ENCODE measurements around the gene TTC38.

Gene TTC38

GRCh38 chr22:46299101-46299500 lies 31.3 kb downstream of the TTC38 start:
- CTCF ChIA-PET = interaction anchor here (0.8 to 0.9 kb wide), 2 partner anchors 8 to 12 kb away, joined by 3 to 4 read pairs; no protein-coding TSS in a partner anchor
- DNase-seq = no peak
- Histone ChIP-seq H3K27me3 (replicated peaks in 2 of 5; ENCODE audit: control insufficient read depth in 4 of 5, insufficient read depth in 5 of 5, low read length in 4 of 5) (no peaks in the 10 kb centered on the region), H3K27ac (ENCODE audit: insufficient read depth in 1 of 2, low read depth in 1 of 2, low read length in 2 of 2, poor library complexity in 1 of 2, severe bottlenecking in 2 of 2) (no peak overlapping the region), H3K9me3 (ENCODE audit: control extremely low read depth in 1 of 5, control insufficient read depth in 4 of 5, insufficient read depth in 2 of 5, low read depth in 1 of 5, low read length in 4 of 5) (no peaks in the 10 kb centered on the region), H3K4me3 (ENCODE audit: control insufficient read depth in 1 of 7, extremely low read depth in 1 of 7, insufficient read depth in 4 of 7, low read depth in 2 of 7, low read length in 6 of 7) (no peak overlapping the region), H3K4me1 (ENCODE audit: control extremely low read depth in 1 of 4, control insufficient read depth in 4 of 4, insufficient read depth in 4 of 4, low read length in 3 of 4) (peaks cover 5 to 31% (median 24%) of the 10 kb centered on the region in 4 experiments), H3K36me3 (ENCODE audit: control insufficient read depth in 4 of 4, insufficient read depth in 4 of 4, low read length in 3 of 4) (peaks cover 2 to 34% (median 9%) of the 10 kb centered on the region in 4 experiments)
- 99% methylated on average over 12 of the region's 13 CpGs for WGBS (ENCODE audit: insufficient coverage)
- POLR2A ChIA-PET = no interaction called here

DNA sequence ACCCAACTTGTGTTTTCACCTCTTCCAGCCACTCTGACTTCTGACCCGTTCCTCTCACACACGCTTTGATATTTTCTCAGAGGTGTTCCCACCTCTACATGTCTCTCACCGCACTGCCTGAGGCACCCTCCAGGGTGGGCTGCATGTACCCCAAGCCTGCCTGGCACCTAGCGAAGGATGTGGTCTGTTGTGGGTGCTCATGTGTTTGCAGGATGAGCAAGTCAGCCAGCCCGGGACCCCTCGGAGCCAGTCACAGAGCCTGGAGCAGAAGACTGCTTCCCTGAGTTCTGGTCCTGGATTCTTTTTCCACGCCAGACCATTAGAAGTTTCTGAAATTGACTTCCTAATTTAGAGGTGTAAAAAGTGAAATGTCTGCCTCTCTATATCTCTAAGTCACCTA lies 32.7 kb downstream of the TTC38 start:
- ChIA-PET POLR2A (no interaction called here), CTCF (interaction anchor here (1.2 kb wide), 1 partner anchor 28 kb away, joined by 3 read pairs; no protein-coding TSS in a partner anchor)
- no peak for DNase-seq
- H3K4me3 ChIP-seq (ENCODE audit: control insufficient read depth in 1 of 7, extremely low read depth in 1 of 7, insufficient read depth in 4 of 7, low read depth in 2 of 7, low read length in 6 of 7) = no peak overlapping the region
- no peak overlapping the region for H3K27ac ChIP-seq (ENCODE audit: insufficient read depth in 1 of 2, low read depth in 1 of 2, low read length in 2 of 2, poor library complexity in 1 of 2, severe bottlenecking in 2 of 2)
- H3K36me3 ChIP-seq (ENCODE audit: control insufficient read depth in 4 of 4, insufficient read depth in 4 of 4, low read length in 3 of 4) = peaks cover 2 to 39% (median 9%) of the 10 kb centered on the region in 4 experiments
- 100% methylated on average over 6 of the region's 7 CpGs for WGBS (ENCODE audit: insufficient coverage)
- peaks cover 5 to 23% (median 20%) of the 10 kb centered on the region in 4 experiments for H3K4me1 ChIP-seq (ENCODE audit: control extremely low read depth in 1 of 4, control insufficient read depth in 4 of 4, insufficient read depth in 4 of 4, low read length in 3 of 4)
- no peaks in the 10 kb centered on the region for H3K27me3 ChIP-seq (replicated peaks in 2 of 5; ENCODE audit: control insufficient read depth in 4 of 5, insufficient read depth in 5 of 5, low read length in 4 of 5)
- no peaks in the 10 kb centered on the region for H3K9me3 ChIP-seq (ENCODE audit: control extremely low read depth in 1 of 5, control insufficient read depth in 4 of 5, insufficient read depth in 2 of 5, low read depth in 1 of 5, low read length in 4 of 5)

GRCh38 chr22:46303347-46303965 lies 35.6 kb downstream of the TTC38 start:
- no peaks in the 10 kb centered on the region for H3K27me3 ChIP-seq (replicated peaks in 2 of 5; ENCODE audit: control insufficient read depth in 4 of 5, insufficient read depth in 5 of 5, low read length in 4 of 5)
- ChIA-PET POLR2A (no interaction called here), CTCF (interaction anchor here (0.6 to 1.5 kb wide), 2 partner anchors 10 to 308 kb away, joined by 3 to 7 read pairs; no protein-coding TSS in a partner anchor)
- 96% methylated on average over 4 of the region's 7 CpGs for WGBS (ENCODE audit: insufficient coverage)
- no peak overlapping the region for H3K27ac ChIP-seq (ENCODE audit: insufficient read depth in 1 of 2, low read depth in 1 of 2, low read length in 2 of 2, poor library complexity in 1 of 2, severe bottlenecking in 2 of 2)
- H3K9me3 ChIP-seq (ENCODE audit: control extremely low read depth in 1 of 5, control insufficient read depth in 4 of 5, insufficient read depth in 2 of 5, low read depth in 1 of 5, low read length in 4 of 5) = no peaks in the 10 kb centered on the region
- H3K4me3 ChIP-seq (ENCODE audit: control insufficient read depth in 1 of 7, extremely low read depth in 1 of 7, insufficient read depth in 4 of 7, low read depth in 2 of 7, low read length in 6 of 7) = no peak overlapping the region
- H3K36me3 ChIP-seq (ENCODE audit: control insufficient read depth in 4 of 4, insufficient read depth in 4 of 4, low read length in 3 of 4) = peaks cover 2 to 44% (median 11%) of the 10 kb centered on the region in 4 experiments
- DNase-seq = no peak
- no peaks in the 10 kb centered on the region for H3K4me1 ChIP-seq (ENCODE audit: control extremely low read depth in 1 of 4, control insufficient read depth in 4 of 4, insufficient read depth in 4 of 4, low read length in 3 of 4)

DNA sequence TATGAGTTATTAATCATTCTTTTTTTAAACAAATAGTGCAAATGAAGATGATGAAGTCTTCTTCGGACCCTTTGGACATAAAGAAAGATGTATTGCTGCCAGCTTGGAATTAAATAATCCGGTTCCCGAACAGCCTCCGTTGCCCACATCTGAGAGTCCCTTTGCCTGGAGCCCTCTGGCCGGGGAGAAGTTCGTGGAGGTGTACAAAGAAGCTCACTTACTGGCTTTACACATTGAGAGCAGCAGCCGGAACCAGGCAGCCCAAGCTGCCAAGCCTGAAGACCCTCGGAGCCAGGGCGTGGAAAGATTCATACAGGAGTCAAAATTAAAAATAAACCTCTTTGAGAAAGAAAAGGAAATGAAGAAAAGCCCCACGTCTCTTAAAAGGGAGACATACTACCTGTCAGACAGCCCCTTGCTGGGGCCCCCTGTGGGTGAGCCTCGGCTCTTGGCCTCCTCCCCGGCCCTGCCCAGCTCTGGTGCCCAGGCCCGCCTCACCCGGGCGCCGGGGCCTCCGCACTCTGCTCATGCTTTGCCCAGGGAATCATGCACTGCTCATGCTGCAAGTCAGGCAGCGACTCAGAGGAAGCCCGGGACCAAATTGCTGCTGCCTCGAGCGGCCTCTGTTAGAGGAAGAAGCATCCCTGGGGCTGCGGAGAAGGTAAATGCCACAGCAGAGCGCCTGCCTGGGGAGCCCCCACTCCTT lies 40.6 kb downstream of the TTC38 start:
- Histone ChIP-seq H3K36me3 (ENCODE audit: control insufficient read depth in 4 of 4, insufficient read depth in 4 of 4, low read length in 3 of 4) (peaks cover 2 to 47% (median 22%) of the 10 kb centered on the region in 4 experiments), H3K27me3 (replicated peaks in 2 of 5; ENCODE audit: control insufficient read depth in 4 of 5, insufficient read depth in 5 of 5, low read length in 4 of 5) (no peaks in the 10 kb centered on the region), H3K4me1 (ENCODE audit: control extremely low read depth in 1 of 4, control insufficient read depth in 4 of 4, insufficient read depth in 4 of 4, low read length in 3 of 4) (no peaks in the 10 kb centered on the region), H3K27ac (ENCODE audit: insufficient read depth in 1 of 2, low read depth in 1 of 2, low read length in 2 of 2, poor library complexity in 1 of 2, severe bottlenecking in 2 of 2) (no peak overlapping the region), H3K4me3 (ENCODE audit: control insufficient read depth in 1 of 7, extremely low read depth in 1 of 7, insufficient read depth in 4 of 7, low read depth in 2 of 7, low read length in 6 of 7) (no peak overlapping the region), H3K9me3 (ENCODE audit: control extremely low read depth in 1 of 5, control insufficient read depth in 4 of 5, insufficient read depth in 2 of 5, low read depth in 1 of 5, low read length in 4 of 5) (no peaks in the 10 kb centered on the region)
- no peak for DNase-seq
- ChIA-PET POLR2A (no interaction called here), CTCF (interaction anchor here (7.5 kb wide), 1 partner anchor 185 kb away, joined by 70 read pairs; no protein-coding TSS in a partner anchor)
- 94% methylated on average over 22 of the region's 23 CpGs for WGBS (ENCODE audit: insufficient coverage)

- no peak for DNase-seq
- Histone ChIP-seq H3K4me3 (ENCODE audit: control insufficient read depth in 1 of 7, extremely low read depth in 1 of 7, insufficient read depth in 4 of 7, low read depth in 2 of 7, low read length in 6 of 7) (no peak overlapping the region), H3K36me3 (ENCODE audit: control insufficient read depth in 4 of 4, insufficient read depth in 4 of 4, low read length in 3 of 4) (peaks cover 2 to 43% (median 22%) of the 10 kb centered on the region in 4 experiments), H3K27me3 (replicated peaks in 2 of 5; ENCODE audit: control insufficient read depth in 4 of 5, insufficient read depth in 5 of 5, low read length in 4 of 5) (no peaks in the 10 kb centered on the region), H3K4me1 (ENCODE audit: control extremely low read depth in 1 of 4, control insufficient read depth in 4 of 4, insufficient read depth in 4 of 4, low read length in 3 of 4) (no peaks in the 10 kb centered on the region), H3K27ac (ENCODE audit: insufficient read depth in 1 of 2, low read depth in 1 of 2, low read length in 2 of 2, poor library complexity in 1 of 2, severe bottlenecking in 2 of 2) (no peak overlapping the region), H3K9me3 (ENCODE audit: control extremely low read depth in 1 of 5, control insufficient read depth in 4 of 5, insufficient read depth in 2 of 5, low read depth in 1 of 5, low read length in 4 of 5) (no peaks in the 10 kb centered on the region)
- ChIA-PET CTCF (interaction anchor here (1.2 to 7.5 kb wide), 2 partner anchors 13 to 187 kb away, joined by 5 to 70 read pairs; partner anchors contain the start of gene GTSE1), POLR2A (no interaction called here)
- WGBS (ENCODE audit: insufficient coverage) = 97% methylated on average over 11 of the region's 15 CpGs
Observed at GRCh38 chr22:46309526-46310085, 41.8 kb downstream of the TTC38 start.

GRCh38 chr22:46312056-46312455 lies 44.2 kb downstream of the TTC38 start:
- H3K4me1 ChIP-seq (ENCODE audit: control extremely low read depth in 1 of 4, control insufficient read depth in 4 of 4, insufficient read depth in 4 of 4, low read length in 3 of 4) = no peaks in the 10 kb centered on the region
- POLR2A ChIA-PET = no interaction called here
- peaks cover 7 to 58% (median 30%) of the 10 kb centered on the region in 4 experiments for H3K36me3 ChIP-seq (ENCODE audit: control insufficient read depth in 4 of 4, insufficient read depth in 4 of 4, low read length in 3 of 4)
- H3K9me3 ChIP-seq (ENCODE audit: control extremely low read depth in 1 of 5, control insufficient read depth in 4 of 5, insufficient read depth in 2 of 5, low read depth in 1 of 5, low read length in 4 of 5) = no peaks in the 10 kb centered on the region
- 100% methylated on average over 2 of the region's 8 CpGs for WGBS (ENCODE audit: insufficient coverage)
- H3K4me3 ChIP-seq (ENCODE audit: control insufficient read depth in 1 of 7, extremely low read depth in 1 of 7, insufficient read depth in 4 of 7, low read depth in 2 of 7, low read length in 6 of 7) = no peak overlapping the region
- no peaks in the 10 kb centered on the region for H3K27me3 ChIP-seq (replicated peaks in 2 of 5; ENCODE audit: control insufficient read depth in 4 of 5, insufficient read depth in 5 of 5, low read length in 4 of 5)
- DNase-seq = no peak
- H3K27ac ChIP-seq (ENCODE audit: insufficient read depth in 1 of 2, low read depth in 1 of 2, low read length in 2 of 2, poor library complexity in 1 of 2, severe bottlenecking in 2 of 2) = no peak overlapping the region
- CTCF ChIA-PET = interaction anchor here (0.7 to 7.5 kb wide), 9 partner anchors 13 to 324 kb away, joined by 3 to 70 read pairs (median 4); partner anchors contain the start of gene CDPF1

Data from common myeloid progenitor, CD34-positive (primary cell).